ENCODE results near the gene GPATCH11.
A peak's percentile ranks its signal among the peaks of the same experiment; 100 is the strongest.

GPATCH11 gene

GRCh38 chr2:37083873-37084794, at the start of gene GPATCH11, which contains the start of gene HEATR5B:
GPATCH11 (plus strand) TSS chr2:37084518; CDS start chr2:37088382, 3,864 bp downstream.
HEATR5B (minus strand) TSS chr2:37084372; CDS start chr2:37083414, 958 bp downstream.
- DNase-seq, result peak; percentile 67 to 97 (median 94)

- no peak for DNase-seq
Measured at GRCh38 chr2:37037771-37038170, 46.5 kb upstream of the GPATCH11 start.

GRCh38 chr2:37039580-37039979, 44.7 kb upstream of the GPATCH11 start:
- no peak for DNase-seq

- no peak for DNase-seq
Measured at GRCh38 chr2:37052600-37053332, 31.6 kb upstream of the GPATCH11 start.

GRCh38 chr2:37059841-37060240, 24.5 kb upstream of the GPATCH11 start:
- DNase-seq, result no peak

GRCh38 chr2:37060446-37060845, 23.9 kb upstream of the GPATCH11 start:
- DNase-seq, result no peak

GRCh38 chr2:37061013-37061711, 23.2 kb upstream of the GPATCH11 start:
- no peak for DNase-seq

- no peak for DNase-seq
Measured at GRCh38 chr2:37061776-37062175, 22.5 kb upstream of the GPATCH11 start.

- DNase-seq, result peak in 3 of 14 donors; percentile 1 to 14 (median 13)
Measured at GRCh38 chr2:37068686-37069085, 15.6 kb upstream of the GPATCH11 start.

- no peak for DNase-seq
Measured at GRCh38 chr2:37070931-37071330, 13.4 kb upstream of the GPATCH11 start.

- DNase-seq, result no peak
Measured at GRCh38 chr2:37080266-37080665, 4.1 kb upstream of the GPATCH11 start.

GRCh38 chr2:37080689-37081088, 3.6 kb upstream of the GPATCH11 start:
- no peak for DNase-seq

GRCh38 chr2:37084797-37085196, 479 bp downstream of the GPATCH11 start:
- DNase-seq, result no peak

GRCh38 chr2:37085731-37086147, 1.4 kb downstream of the GPATCH11 start:
- DNase-seq, result no peak

GRCh38 chr2:37090019-37090477, 5.7 kb downstream of the GPATCH11 start:
- no peak for DNase-seq

GRCh38 chr2:37091873-37092272, 7.6 kb downstream of the GPATCH11 start:
- DNase-seq, result no peak

GRCh38 chr2:37096568-37096967, 12.2 kb downstream of the GPATCH11 start:
- no peak for DNase-seq

GRCh38 chr2:37098416-37099118, 14.2 kb downstream of the GPATCH11 start:
- no peak for DNase-seq

GRCh38 chr2:37100054-37100453, 15.7 kb downstream of the GPATCH11 start:
- no peak for DNase-seq

GRCh38 chr2:37102588-37102987, 18.3 kb downstream of the GPATCH11 start:
- no peak for DNase-seq

- no peak for DNase-seq
Measured at GRCh38 chr2:37104178-37104577, 19.9 kb downstream of the GPATCH11 start.

- no peak for DNase-seq
Measured at GRCh38 chr2:37105150-37105549, 20.8 kb downstream of the GPATCH11 start.

Data from C1 segment of cervical spinal cord (tissue), 14 donors.